Measurements from ENCODE around the gene LZTR1.

DNA sequence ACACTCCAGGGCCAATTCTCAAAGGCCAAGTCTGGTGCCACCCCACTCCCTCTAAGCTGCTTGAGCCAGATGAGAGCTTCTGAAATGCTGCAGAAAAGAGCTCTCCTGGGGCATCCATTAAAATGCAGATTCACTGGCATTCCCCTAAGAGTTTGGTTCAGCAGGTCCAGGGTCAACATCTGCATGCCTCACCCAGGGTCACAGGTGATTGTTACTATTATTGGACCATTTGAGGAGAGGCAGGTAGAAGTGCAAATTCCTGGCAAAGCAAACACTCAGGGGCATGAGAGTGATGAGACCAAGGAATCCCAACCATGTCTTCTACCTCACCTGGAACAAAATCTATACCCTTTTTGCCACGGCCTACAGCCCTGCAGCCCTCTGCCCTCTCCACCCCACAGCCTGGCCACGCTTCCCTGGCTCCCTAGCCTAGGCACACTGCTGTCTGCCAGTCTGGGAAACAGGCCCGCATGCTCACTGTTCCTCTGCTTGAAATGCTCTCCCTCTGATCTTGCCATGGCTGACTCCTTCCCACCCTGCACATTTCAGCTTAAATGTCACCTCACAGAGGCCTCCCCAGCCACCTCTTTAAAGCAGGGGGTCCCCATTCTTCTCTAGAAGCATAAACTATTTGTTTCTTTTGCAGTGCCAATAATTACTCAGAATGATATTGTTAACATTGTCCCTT lies 28.5 kb downstream of the LZTR1 start:
- TF ChIP-seq TCF12 (IDR thresholded peaks at IDR 0.05; ENCODE audit: low read depth) (no peak), FOXM1 (IDR thresholded peaks at IDR 0.05; ENCODE audit: borderline replicate concordance, low read depth) (no peak), CEBPB (IDR thresholded peaks at IDR 0.05) (no peak), TEAD4 (IDR thresholded peaks at IDR 0.05) (no peak), RAD21 (IDR thresholded peaks at IDR 0.05; ENCODE audit: low read depth) (no peak), ZBTB7A (IDR thresholded peaks at IDR 0.05; ENCODE audit: low read depth) (no peak), CREB1 (IDR thresholded peaks at IDR 0.05; ENCODE audit: low read depth) (no peak)
- TF ChIP-seq, protein P1, sequence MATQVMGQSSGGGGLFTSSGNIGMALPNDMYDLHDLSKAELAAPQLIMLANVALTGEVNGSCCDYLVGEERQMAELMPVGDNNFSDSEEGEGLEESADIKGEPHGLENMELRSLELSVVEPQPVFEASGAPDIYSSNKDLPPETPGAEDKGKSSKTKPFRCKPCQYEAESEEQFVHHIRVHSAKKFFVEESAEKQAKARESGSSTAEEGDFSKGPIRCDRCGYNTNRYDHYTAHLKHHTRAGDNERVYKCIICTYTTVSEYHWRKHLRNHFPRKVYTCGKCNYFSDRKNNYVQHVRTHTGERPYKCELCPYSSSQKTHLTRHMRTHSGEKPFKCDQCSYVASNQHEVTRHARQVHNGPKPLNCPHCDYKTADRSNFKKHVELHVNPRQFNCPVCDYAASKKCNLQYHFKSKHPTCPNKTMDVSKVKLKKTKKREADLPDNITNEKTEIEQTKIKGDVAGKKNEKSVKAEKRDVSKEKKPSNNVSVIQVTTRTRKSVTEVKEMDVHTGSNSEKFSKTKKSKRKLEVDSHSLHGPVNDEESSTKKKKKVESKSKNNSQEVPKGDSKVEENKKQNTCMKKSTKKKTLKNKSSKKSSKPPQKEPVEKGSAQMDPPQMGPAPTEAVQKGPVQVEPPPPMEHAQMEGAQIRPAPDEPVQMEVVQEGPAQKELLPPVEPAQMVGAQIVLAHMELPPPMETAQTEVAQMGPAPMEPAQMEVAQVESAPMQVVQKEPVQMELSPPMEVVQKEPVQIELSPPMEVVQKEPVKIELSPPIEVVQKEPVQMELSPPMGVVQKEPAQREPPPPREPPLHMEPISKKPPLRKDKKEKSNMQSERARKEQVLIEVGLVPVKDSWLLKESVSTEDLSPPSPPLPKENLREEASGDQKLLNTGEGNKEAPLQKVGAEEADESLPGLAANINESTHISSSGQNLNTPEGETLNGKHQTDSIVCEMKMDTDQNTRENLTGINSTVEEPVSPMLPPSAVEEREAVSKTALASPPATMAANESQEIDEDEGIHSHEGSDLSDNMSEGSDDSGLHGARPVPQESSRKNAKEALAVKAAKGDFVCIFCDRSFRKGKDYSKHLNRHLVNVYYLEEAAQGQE (IDR thresholded peaks at IDR 0.05; ENCODE audit: low read depth) = no peak
